Measurements from ENCODE around the gene PLPPR4.
"Not testable (repeated sequence)": the region's sequence is repeated elsewhere in the genome, so short reads cannot be mapped to it uniquely, and the experiment has no call there.

Gene PLPPR4

GRCh38 chr1:99269321-99269720 lies 5.0 kb downstream of the PLPPR4 start:
- no peak for DNase-seq (ENCODE audit: low read depth in 2 of 2)

- DNase-seq (ENCODE audit: low read depth in 2 of 2): no peak
Measured at GRCh38 chr1:99270646-99271045, 6.4 kb downstream of the PLPPR4 start.

GRCh38 chr1:99271249-99271648 lies 7.0 kb downstream of the PLPPR4 start:
- no peak for DNase-seq (ENCODE audit: low read depth in 2 of 2)

- DNase-seq (ENCODE audit: low read depth in 2 of 2): no peak
Measured at GRCh38 chr1:99277066-99277465, 12.8 kb downstream of the PLPPR4 start.

- DNase-seq (ENCODE audit: low read depth in 2 of 2): no peak
Measured at GRCh38 chr1:99279525-99279924, 15.2 kb downstream of the PLPPR4 start.

- no peak for DNase-seq (ENCODE audit: low read depth in 2 of 2)
Measured at GRCh38 chr1:99281105-99281504, 16.8 kb downstream of the PLPPR4 start.

GRCh38 chr1:99282536-99282935 lies 18.2 kb downstream of the PLPPR4 start:
- no peak for DNase-seq (ENCODE audit: low read depth in 2 of 2)

GRCh38 chr1:99283521-99283920 lies 19.2 kb downstream of the PLPPR4 start:
- DNase-seq (ENCODE audit: low read depth in 2 of 2): not testable (repeated sequence)

GRCh38 chr1:99292886-99293285 lies 28.6 kb downstream of the PLPPR4 start:
- no peak for DNase-seq (ENCODE audit: low read depth in 2 of 2)

- DNase-seq (ENCODE audit: low read depth in 2 of 2): no peak
Measured at GRCh38 chr1:99297923-99298322, 33.6 kb downstream of the PLPPR4 start.

GRCh38 chr1:99304725-99305282 lies 40.5 kb downstream of the PLPPR4 start:
- DNase-seq (ENCODE audit: low read depth in 2 of 2): no peak

GRCh38 chr1:99305626-99306025 lies 41.3 kb downstream of the PLPPR4 start:
- DNase-seq (ENCODE audit: low read depth in 2 of 2): no peak

GRCh38 chr1:99306056-99306455 lies 41.8 kb downstream of the PLPPR4 start:
- no peak for DNase-seq (ENCODE audit: low read depth in 2 of 2)

- no peak for DNase-seq (ENCODE audit: low read depth in 2 of 2)
Measured at GRCh38 chr1:99306644-99307043, 42.4 kb downstream of the PLPPR4 start.

- no peak for DNase-seq (ENCODE audit: low read depth in 2 of 2)
Measured at GRCh38 chr1:99315305-99315704, 51.0 kb downstream of the PLPPR4 start.

- DNase-seq (ENCODE audit: low read depth in 2 of 2): no peak
Measured at GRCh38 chr1:99326215-99326949, 62.1 kb downstream of the PLPPR4 start.

GRCh38 chr1:99327357-99327756 lies 63.1 kb downstream of the PLPPR4 start:
- DNase-seq (ENCODE audit: low read depth in 2 of 2): no peak

- DNase-seq (ENCODE audit: low read depth in 2 of 2): no peak
Measured at GRCh38 chr1:99328171-99328570, 63.9 kb downstream of the PLPPR4 start.

- no peak for DNase-seq (ENCODE audit: low read depth in 2 of 2)
Measured at GRCh38 chr1:99331083-99331482, 66.8 kb downstream of the PLPPR4 start.

- DNase-seq (ENCODE audit: low read depth in 2 of 2): no peak
Measured at GRCh38 chr1:99331636-99332035, 67.3 kb downstream of the PLPPR4 start.

- DNase-seq (ENCODE audit: low read depth in 2 of 2): no peak
Measured at GRCh38 chr1:99332561-99332960, 68.3 kb downstream of the PLPPR4 start.

GRCh38 chr1:99334991-99335390 lies 70.7 kb downstream of the PLPPR4 start:
- DNase-seq (ENCODE audit: low read depth in 2 of 2): no peak

GRCh38 chr1:99347041-99347684 lies 82.9 kb downstream of the PLPPR4 start:
- no peak for DNase-seq (ENCODE audit: low read depth in 2 of 2)

Measured in activated CD4-positive, alpha-beta T cell treated with anti-CD3 and anti-CD28 coated beads for 24 hours (primary cell).